ENCODE results near the gene PEDS1.
"Not testable (repeated sequence)": the region's sequence is repeated elsewhere in the genome, so short reads cannot be mapped to it uniquely, and the experiment has no call there.

Gene PEDS1

GRCh38 chr20:50190251-50191064 is 36.9 kb upstream of the PEDS1 start, which contains the start of gene CEBPB:
Gene CEBPB (plus strand): TSS chr20:50190830. CDS start chr20:50191034, 204 bp downstream.
- ATAC-seq: peak; percentile 50 to 52

GRCh38 chr20:50189681-50190250 is 36.2 kb upstream of the PEDS1 start:
- no peak for ATAC-seq

- no peak for ATAC-seq
These were observed 35.6 kb upstream of the PEDS1 start for GRCh38 chr20:50188879-50189680.

GRCh38 chr20:50188287-50188688 is 34.8 kb upstream of the PEDS1 start:
- no peak for ATAC-seq

GRCh38 chr20:50187403-50188051 is 34.0 kb upstream of the PEDS1 start:
- no peak for ATAC-seq

- no peak for ATAC-seq
These were observed 33.5 kb upstream of the PEDS1 start for GRCh38 chr20:50186987-50187402.

- peak in 1 of 2 donors; percentile 22 for ATAC-seq
These were observed 32.8 kb upstream of the PEDS1 start for GRCh38 chr20:50186151-50186885.

- ATAC-seq: no peak
These were observed 31.9 kb upstream of the PEDS1 start for GRCh38 chr20:50185426-50185825.

- ATAC-seq: no peak
These were observed 28.8 kb upstream of the PEDS1 start for GRCh38 chr20:50182346-50182745.

GRCh38 chr20:50181344-50181743 is 27.8 kb upstream of the PEDS1 start:
- no peak for ATAC-seq

- ATAC-seq: not testable (repeated sequence)
These were observed 25.1 kb upstream of the PEDS1 start for GRCh38 chr20:50178672-50179071.

- ATAC-seq: no peak
These were observed 22.7 kb upstream of the PEDS1 start for GRCh38 chr20:50175938-50176933.

GRCh38 chr20:50174456-50174855 is 20.9 kb upstream of the PEDS1 start:
- ATAC-seq: no peak

- ATAC-seq: no peak
These were observed 19.0 kb upstream of the PEDS1 start for GRCh38 chr20:50172347-50173013.

GRCh38 chr20:50170549-50171220 is 17.2 kb upstream of the PEDS1 start:
- ATAC-seq: no peak

GRCh38 chr20:50169329-50169823 is 15.9 kb upstream of the PEDS1 start:
- ATAC-seq: no peak

GRCh38 chr20:50165684-50166554 is 12.4 kb upstream of the PEDS1 start:
- ATAC-seq: peak; percentile 98 to 99

- no peak for ATAC-seq
These were observed 10.2 kb upstream of the PEDS1 start for GRCh38 chr20:50163570-50164317.

Measured in activated CD4-positive, CD25-positive, alpha-beta regulatory T cell treated with anti-CD3 and anti-CD28 coated beads, Interleukin-2, amount 50 U/mL, for 24 hours (primary cell).